Measurements from ENCODE around the gene MRPL2. TPM values are rescaled to one million over a fixed set of nuclear protein-coding genes. Genes with fewer than 3 reads are reported as not detected.

MRPL2 gene
- total and polyA plus RNA-seq, 2 of the 8 experiments (the other 6 are each of a cell fraction or from before 2014, with no cell fraction given) = 58.7 to 99.9 TPM

DNA sequence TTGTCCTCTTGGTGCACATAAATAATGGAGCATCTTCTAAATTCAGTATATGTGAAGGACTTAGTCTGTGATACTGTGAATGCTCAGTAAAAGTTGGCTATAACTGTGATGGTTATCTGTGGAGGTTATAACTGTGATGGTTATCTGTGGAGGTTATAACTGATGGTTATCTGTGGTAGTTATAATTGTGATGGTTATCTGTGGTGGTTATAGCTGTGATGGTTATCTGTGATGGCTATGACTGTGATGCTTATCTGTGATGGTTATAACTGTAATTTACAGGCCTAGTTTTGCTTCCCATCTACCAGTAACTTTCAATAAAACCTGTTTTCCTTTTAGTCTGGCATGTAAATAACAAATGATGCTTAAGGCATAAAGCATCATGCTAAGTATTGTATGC, 33.4 kb upstream of the MRPL2 start:
- H2AK5ac ChIP-seq (ENCODE audit: low read depth, low read length) = no peak overlapping the region
- H3K4me1 ChIP-seq (replicated peaks in 1 of 4; ENCODE audit: control insufficient read depth in 3 of 4, insufficient read depth in 4 of 4, low read length in 3 of 4) = peaks cover 26 to 46% (median 33%) of the 10 kb centered on the region in 4 experiments
- peaks cover 8 to 79% of the 10 kb centered on the region in 2 experiments for H3K79me2 ChIP-seq (ENCODE audit: control insufficient read depth in 1 of 2, insufficient read depth in 2 of 2, low read length in 2 of 2)

More for the DNA sequence above, 33.4 kb upstream of the MRPL2 start:
- H2BK120ac ChIP-seq (replicated peaks; ENCODE audit: low read depth, low read length) = no peak overlapping the region
- H3K4ac ChIP-seq (replicated peaks; ENCODE audit: insufficient read length, low read depth, low read length) = no peak overlapping the region
- H3K18ac ChIP-seq (ENCODE audit: extremely low read depth, low read length) = no peak overlapping the region
- no peak overlapping the region for H3K14ac ChIP-seq (ENCODE audit: insufficient read length)
- H3K79me1 ChIP-seq (ENCODE audit: low read depth, low read length) = peaks cover 10% of the 10 kb centered on the region
- H3K9me3 ChIP-seq (ENCODE audit: insufficient read depth in 2 of 2, low read depth in 1 of 2, low read length in 1 of 2) = no peaks in the 10 kb centered on the region
- H2BK5ac ChIP-seq (ENCODE audit: low read depth, low read length) = no peak overlapping the region
- H3K56ac ChIP-seq (replicated peaks; ENCODE audit: insufficient read length, low read depth, low read length) = no peak overlapping the region
- no peak for TF ChIP-seq CBX5 (IDR thresholded peaks at IDR 0.05; ENCODE audit: low read depth, low read length)
- no peak overlapping the region for H3K4me3 ChIP-seq (ENCODE audit: extremely low read depth in 1 of 4, insufficient read depth in 2 of 4, low read depth in 3 of 4, low read length in 4 of 4)
- H3K9ac ChIP-seq (replicated peaks in 1 of 4; ENCODE audit: extremely low read depth in 1 of 4, low read depth in 3 of 4, low read length in 3 of 4) = no peak overlapping the region
- no peak overlapping the region for H2BK20ac ChIP-seq (ENCODE audit: low read length)
- no peak overlapping the region for H2BK15ac ChIP-seq (ENCODE audit: low read length)
- H2BK12ac ChIP-seq (ENCODE audit: low read depth, low read length) = no peak overlapping the region
- H3K36me3 ChIP-seq (ENCODE audit: control insufficient read depth in 2 of 4, insufficient read depth in 4 of 4, low read length in 3 of 4) = no peaks in the 10 kb centered on the region
- ChIA-PET POLR2A (ENCODE audit: partially characterized antibody) (interaction anchor here (1.2 to 1.3 kb wide), 2 partner anchors 11 to 16 kb away, joined by 3 read pairs; no protein-coding TSS in a partner anchor), CTCF (ENCODE audit: partially characterized antibody) (interaction anchor here (0.6 to 2.8 kb wide), 5 partner anchors 9 to 51 kb away, joined by 3 to 9 read pairs (median 3); no protein-coding TSS in a partner anchor)
- no peak overlapping the region for H4K8ac ChIP-seq (ENCODE audit: extremely low read depth, insufficient read depth, low read length)
- H4K20me1 ChIP-seq (replicated peaks in 1 of 2; ENCODE audit: control insufficient read depth in 1 of 2, insufficient read depth in 2 of 2, low read length in 2 of 2) = peaks cover 0 to 4% of the 10 kb centered on the region in 2 experiments
- DNase-seq (ENCODE audit: low read depth in 1 of 2, low spot score in 2 of 2) (no peak), FAIRE-seq (no peak)
- no peak overlapping the region for H3K27ac ChIP-seq (ENCODE audit: low read depth, low read length)
- no peak overlapping the region for H4K5ac ChIP-seq (ENCODE audit: insufficient read length, low read depth, low read length)
- 0 out of 2 replicates have a peak, but pooled peaks cover 2% of the 10 kb centered on the region for H3K23me2 ChIP-seq (ENCODE audit: low read depth, low read length)
- H2AFZ ChIP-seq (ENCODE audit: low read length) = no peak overlapping the region
- H3K23ac ChIP-seq (ENCODE audit: insufficient read length) = no peak overlapping the region
- H4K91ac ChIP-seq (replicated peaks; ENCODE audit: insufficient read length, low read length) = no peak overlapping the region
- no peak overlapping the region for H3K4me2 ChIP-seq (ENCODE audit: insufficient read depth in 1 of 2, low read depth in 2 of 2, low read length in 2 of 2)
- H3K27me3 ChIP-seq (replicated peaks in 1 of 4; ENCODE audit: control insufficient read depth in 3 of 4, extremely low read depth in 1 of 4, insufficient read depth in 3 of 4, low read length in 3 of 4) = no peaks in the 10 kb centered on the region
